Stimulated activated CD4-positive, alpha-beta T cell treated with anti-CD3 and anti-CD28 coated beads, TNF-alpha, amount 100 ng/mL, for 24 hours (primary cell): ENCODE data around the gene DDX51.

Source experiments
- DNase-seq, 3 experiments: peaks; one replicate each; pipeline ENCODE4 v3.0.0-alpha.2; 2020; ENCODE audit warnings: low read depth in 3 of 3

Gene DDX51

DNA sequence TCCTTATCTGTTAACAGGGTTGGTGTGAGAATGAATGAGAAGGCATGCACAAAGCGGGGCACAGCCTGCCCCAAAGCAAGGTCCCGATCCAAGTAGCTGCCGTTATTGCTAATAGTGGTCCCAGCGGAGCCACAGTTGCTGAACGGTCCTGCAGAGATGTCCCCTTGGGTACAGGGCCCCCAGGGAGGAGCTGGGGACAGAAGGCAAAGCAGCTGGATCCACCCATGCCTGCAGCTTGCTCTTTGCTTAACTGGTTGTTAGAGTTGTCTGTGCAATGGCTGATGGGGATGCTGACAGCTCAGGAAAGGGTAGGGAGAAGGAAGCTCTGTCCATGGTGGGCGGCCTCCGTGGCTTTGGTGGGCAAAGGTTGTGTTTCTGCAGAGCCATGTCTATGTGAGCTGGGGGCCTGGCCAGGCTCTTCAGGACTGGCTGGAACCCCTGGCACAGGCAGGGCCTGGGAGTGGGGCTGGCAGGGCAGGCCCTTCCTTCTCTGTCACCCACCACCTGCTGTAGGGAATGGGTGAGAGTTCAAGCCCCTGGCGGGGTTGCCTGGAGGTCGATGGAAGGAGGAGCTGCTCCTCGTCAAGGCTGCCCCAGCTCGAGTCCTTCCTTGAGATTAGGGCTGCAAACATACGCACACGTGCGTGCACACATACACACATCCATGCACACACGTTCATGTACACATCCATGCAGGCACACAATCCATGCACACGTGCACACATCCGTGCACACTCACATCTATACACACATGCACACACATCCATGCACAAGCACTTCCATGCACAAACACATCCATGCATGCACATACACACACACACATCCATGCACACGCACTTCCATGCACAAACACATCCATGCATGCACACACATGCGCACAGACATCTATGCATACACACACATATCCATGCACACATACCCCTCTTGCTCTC, 35.6 kb upstream of the DDX51 start:
- DNase-seq = no peak

DNA sequence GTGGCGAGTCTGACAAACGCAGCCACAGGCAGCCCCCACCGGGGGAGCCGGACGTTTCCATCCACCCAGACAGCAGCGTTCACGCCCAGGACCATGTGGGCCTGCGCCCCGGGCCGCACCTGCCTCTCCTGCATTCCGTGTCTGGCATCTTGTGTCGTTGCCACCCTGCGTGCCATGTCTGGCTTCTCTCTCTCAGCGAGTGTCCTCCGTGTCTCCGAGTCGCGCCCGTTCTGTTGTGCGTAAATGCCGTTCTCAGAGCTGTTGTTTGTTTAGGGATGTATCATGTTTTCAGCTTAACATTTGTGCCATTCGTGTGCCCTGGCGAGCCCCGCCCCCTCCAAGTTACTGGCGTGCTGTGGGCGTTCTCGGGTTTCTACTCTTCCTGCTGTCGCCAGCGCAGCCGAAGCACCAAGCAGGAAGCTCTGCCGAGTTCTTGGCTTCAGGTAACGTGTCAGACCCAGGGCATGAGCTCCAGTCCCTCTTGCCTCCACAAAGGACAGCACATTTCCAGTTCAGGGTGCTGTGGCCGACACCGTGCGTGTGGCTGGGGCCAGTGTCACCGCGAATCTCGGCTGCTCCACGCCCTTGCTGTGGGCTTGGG, 34.8 kb upstream of the DDX51 start:
- peak in 1 of 3 experiments; percentile 49 for DNase-seq

DNA sequence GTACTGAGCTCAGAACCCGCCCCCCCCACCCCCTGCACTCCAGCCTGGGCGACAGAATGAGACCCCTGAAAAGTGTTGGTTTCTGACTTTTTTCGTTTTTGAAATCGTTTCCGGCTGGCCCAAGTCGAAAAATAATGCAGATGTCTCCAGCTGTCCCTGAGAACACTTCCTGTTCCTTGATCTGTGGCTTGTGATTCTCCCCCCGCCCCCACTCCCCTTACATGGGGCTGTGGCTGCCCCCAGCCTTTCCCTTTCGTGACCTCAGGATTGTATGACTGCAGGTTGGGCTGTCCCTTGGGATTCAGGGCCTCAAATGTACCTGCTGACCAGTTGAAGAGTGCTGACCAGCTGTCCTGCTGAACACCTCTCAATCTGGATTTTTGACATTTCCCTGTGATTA, 34.2 kb upstream of the DDX51 start:
- DNase-seq = no peak

DNA sequence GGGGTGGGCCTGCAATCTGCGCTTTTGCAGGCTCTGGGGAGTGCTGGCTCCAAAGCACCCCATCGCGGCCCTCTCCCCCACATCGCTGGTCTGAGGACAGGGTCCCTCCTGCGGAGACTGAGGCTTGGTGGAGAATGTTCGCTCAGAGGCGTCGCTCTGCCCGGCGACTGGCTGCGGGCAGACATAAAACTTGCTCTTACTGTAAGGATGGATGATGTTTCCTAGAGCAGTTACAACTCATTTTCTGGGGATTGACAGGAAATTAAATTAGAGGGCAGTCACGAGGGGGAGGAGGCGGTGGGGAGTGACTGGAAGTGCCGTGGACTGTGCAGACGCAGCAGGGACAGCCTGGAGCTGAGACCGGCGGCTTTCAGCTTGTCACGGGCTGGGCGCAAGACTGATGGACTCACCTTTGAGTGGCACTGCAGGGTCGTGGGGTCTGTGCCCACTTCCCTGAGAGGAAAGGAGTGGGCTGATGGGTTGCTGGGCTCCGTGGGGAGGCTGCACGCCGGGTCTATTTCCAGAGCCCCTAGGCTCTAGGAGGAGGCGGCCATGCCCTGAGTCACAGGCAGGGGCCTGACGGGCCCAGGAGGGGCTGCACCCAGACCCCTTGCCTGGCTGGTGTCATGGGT, 32.9 kb upstream of the DDX51 start:
- DNase-seq = no peak

DNA sequence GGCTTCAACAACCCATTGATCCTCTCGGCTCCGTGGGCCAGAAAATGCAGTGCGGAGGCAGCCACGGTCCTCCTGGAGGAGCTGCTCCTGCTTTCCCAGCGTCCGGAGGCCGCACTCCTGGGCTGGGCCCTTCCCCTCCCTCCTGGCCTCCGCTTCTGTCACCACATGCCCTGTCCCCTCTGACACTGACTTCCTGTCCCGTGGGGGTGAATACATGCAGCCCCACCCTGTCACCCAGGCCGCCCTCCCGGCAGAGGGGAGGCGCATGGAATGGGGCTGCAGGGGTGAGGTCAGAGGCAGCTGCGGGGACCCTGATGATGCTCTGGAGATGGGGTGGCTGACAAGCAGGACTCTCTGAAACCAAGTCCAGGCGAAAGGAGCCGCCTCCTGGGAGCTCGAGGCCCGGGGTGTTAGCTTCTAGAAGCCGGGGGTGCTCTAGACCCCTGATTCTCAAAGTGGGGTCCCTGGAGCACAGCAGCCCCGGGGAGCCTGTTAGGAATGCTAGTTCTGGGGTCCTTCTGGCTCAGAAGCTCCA, 32.3 kb upstream of the DDX51 start:
- no peak for DNase-seq

DNA sequence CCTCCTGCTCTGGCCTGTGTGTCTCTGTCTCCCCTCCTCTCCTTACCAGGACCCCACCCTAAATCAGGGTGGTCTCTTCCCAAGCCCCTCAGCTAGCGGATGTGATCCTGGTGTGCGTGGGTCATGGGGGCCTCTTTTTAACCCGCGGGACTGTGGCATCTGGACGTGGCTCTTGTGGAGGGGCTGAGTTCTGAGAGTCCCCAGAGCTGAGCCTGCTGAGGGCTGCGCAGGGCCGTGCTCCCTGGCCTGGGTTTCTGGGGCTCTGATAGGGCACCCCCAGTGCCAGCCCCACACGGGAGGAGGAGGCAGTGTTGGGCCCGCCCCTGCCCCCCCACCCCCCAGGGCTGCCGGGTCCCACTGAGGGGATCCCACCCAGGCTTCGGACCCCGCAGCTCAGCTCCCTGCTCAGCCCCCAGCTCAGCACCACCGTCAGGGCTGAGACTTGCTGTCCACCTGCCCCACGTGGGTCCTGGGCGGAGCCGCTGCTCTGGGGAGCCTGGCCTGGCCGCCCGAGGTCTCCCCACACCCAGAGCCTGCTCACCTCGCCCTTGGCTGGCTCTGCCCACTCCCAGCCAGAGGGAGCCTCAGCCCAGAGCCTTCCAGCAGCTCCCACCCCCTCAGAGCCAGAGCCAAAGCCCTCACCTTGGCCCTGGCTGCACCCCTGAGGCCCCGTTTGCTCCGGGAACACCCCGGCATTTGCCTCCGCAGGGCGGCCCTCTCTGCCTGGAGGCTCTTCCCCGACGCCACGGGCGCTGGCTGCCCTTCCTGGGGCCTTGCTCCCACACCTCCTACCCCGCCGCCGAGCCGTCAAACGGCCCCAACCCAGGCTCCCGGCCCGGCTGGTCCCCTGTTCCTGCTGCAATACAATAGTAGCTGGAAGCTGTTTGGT, 31.6 kb upstream of the DDX51 start:
- DNase-seq = no peak

DNA sequence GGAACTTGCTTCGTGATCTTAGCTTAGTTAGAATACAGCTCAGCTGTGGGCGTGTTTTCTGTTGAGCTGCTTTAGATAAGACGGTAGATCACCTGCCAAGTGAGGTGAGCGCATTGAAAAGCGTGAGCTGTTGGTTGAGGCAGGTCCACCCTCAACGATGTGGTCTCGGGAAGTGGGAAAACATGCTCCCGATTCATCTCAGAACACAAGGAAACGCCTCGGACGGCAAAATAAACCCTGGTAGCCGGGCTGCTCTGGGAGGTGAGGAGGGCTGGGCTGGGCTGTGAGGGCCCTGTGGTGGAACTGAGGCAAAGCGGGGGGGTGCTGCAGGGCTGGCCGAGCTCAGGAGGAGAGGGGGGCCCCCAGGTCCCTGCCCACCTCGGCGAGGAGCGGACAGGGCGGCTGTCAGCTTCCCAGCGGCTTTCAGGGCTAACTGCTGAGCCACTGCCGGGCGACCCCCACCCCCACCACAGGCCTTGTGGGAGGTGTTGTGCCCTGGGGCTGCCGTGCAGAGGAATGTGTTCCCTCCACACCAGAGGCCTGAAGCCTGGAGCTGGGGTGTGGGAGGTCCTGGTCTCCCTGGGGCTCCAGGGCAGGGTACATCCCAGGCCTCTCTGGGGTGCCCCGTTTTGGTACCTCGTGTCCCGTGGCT, 30.8 kb upstream of the DDX51 start:
- no peak for DNase-seq

DNA sequence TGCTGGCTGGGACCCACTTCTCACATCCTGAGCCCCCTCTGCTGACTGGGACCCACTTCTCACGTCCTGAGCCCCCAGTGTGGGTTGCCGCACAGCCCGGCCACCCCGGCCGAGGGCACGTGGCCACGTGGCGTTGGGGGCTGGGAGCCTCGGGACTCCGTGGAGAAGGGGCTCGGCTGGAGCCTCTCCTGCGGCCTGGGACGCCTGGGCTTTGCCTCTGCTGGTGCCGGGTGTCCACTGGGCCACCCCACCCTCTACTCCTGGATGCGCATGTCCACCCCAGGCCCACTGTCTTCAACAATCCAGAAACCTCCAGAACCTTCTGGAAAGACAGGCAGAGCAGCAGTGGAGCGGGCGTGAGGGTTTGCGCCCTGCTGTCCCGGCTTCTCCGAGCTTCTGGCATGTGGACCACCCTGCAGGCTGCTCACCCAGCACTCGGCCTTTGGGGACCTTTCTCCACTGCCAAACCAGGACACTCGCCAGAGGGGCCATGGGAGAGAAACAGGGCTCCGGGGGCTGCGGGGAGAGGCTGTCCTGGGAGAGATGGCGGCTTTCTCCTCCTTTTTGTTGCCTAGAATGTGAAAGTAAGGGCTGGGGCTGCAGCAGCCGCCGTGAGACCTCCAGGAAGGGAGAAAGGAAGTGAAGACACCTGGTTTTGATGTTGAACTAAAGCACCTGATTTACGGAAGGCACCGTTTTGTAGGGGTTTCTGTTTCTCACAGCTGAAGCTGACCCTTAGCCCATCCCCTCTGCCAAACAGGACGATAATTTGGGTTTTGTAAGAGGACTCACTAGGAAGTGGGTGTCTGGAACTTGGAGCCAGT, 30.1 kb upstream of the DDX51 start:
- no peak for DNase-seq

DNA sequence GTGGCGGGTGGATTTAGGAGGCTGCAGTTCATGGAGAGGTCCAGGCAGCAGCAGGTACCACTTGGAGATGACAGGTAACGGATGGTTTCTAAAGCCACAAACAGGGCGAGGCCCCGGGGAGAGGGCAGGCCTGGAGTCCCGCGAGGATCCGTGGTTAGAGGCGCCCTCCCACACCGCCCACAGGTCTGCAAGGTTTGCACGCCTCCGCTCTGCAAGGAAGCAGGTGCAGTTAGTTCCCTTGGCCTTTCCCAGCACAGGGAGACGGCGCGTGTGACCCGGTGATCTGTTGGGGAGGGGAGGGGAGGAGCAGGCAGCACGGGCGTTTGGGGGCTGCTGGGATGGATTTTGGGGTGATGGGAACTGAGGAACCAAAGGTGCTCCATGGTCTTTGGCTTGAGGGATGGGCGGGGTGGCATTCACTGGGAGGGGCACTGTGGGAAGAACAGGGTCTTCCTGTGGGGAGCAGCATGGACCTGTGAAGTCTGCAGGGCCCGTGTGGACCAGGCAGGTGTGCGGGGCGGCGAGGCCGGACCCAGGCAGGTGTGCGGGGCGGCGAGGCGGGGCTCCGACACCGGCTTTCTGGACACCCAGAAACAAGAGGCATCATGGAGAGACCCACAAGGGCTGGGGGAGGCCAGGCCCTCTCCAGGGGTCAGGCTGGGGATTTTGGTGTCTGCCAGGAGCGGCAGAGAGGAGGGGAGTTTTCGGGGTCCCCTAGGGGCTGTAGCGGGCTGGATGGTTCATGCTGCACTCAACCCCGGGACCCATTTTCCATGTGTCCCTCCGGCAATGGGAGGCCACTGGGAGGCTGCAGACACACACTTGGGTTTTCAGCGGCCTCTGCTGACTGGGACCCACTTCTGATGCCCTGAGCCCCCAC, 29.3 kb upstream of the DDX51 start:
- DNase-seq = no peak

DNA sequence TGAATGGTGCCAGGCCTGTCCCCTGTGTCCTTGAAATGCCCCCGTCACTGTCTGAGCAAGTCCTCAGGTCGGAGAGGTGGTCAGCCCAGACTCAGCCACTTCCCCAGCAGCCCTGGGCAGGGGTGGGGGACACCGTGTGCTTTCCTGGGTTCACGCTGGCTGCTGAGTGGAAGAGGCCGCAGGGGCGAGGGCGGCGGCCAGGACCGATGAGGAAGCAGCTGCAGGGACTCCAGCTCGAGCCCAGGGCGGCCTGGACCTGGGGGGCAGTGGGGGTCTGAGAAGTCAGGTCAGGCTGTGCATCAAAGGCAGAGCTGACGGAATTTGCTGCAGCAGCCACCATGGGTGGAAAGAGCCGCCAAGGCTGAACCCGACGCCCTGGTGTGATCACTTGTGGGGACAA, 28.5 kb upstream of the DDX51 start:
- no peak for DNase-seq

DNA sequence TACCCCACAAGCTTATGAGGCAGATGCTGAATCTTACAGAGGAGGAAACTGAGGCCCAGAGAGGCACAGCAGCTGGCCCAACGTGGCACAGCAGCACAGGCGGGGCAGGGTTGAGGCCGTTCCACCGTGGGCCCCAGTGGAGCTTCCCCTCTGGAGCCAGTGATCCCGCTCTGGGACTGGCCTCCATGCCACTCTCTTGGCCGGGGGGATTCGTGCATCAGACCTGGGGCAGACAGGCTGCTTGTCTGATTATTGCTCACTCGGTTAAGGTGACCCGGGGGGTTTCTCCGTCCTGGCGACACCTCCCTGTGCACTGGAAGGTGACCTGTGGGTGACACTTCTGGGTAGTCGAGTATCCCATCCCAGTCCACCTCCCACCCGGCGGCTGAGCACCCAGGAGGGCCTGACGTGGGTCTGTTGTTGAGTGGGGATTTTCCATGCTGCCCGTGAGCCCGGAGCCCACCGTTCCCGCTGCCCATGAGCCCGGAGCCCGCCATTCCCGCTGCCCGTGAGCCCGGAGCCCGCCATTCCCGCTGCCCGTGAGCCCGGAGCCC, 27.9 kb upstream of the DDX51 start:
- no peak for DNase-seq

DNA sequence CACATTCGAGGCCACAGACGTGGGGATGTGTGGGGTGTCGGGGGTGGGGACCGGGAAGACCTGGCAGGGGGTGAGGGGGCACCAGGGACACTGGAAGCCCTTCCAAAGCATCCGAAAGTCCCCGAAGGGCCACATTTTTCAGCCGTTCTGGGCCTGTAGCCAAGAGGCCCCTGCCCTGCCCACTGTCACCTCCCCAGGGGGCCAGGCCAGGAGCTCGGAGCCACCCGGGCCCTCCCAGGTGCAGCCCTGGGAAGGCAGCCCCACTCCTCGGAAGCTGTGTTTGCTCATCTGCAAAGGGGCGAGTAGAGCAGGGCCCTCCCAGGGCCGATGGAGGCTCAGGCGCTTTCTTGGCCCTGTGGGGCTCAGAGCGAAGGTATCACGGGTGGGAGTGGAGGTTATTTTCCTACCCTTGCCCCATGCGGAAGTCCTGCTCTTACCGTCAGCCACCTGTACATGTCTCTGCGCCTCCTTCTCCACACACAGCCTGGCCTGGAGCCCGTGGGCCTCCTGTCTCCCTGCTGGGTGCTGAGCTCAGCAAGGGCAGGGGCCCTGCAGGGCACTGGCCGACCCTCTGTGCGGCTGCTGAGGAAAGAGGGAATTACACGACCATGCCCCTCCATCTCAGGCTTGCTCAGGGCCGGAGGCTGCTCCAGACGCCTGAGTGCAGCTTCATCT, 27.3 kb upstream of the DDX51 start:
- no peak for DNase-seq

DNA sequence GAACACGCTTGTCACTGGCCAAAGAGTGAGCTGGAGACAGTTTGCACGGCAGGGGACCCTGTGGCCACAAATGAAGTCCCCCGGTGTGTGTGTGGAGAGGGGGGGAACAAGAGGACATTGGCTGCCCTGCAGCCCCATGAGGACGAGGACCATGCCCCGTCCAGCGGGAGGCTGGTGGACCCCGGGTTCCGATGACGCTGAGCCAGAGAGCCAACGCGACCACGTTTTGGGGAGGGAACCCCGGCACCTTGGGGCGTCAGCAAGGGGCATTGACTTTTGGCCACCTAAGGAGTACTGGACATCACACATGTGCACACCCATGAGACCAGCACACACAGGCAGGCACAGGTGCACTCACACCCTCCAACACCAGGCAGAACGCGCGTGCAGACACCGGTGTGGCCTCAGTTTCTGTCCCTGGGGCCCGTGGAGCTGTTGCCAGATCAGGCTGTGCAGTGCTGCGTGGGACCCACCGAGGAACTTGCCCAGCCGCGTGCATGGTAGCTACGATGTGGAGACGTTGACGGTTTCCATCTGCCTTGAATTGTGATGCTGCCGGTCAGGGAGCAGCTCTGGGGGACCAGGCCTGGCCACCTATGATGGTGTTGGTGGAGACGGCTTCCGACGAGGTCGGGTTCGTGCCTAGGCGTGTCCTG, 26.6 kb upstream of the DDX51 start:
- no peak for DNase-seq

DNA sequence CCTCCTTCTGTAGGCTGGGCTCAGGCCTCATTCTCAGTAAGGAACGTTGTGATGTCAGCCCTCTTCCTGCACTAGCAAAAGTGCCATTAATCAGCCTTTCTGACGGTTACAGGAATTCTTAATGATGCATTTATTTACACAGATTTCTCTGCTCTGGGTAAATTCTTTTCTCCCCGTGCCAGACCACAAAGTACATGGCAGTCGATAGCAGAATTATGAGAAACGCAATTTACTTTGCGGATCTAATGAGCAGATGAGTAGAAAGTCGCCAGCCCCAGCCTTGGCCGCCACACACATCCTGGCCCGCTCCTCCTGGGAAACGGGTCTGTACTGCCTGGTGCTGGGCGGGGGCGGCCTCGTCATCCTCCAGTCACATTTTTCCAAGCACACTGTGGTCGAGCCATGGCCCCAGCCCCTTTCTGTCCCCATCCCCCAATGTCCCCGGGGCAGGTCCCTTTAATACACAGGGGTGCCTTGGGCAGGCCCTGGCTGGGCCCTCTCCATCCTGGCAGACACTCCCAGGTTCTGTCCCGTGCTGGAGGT, 26.0 kb upstream of the DDX51 start:
- DNase-seq = no peak

DNA sequence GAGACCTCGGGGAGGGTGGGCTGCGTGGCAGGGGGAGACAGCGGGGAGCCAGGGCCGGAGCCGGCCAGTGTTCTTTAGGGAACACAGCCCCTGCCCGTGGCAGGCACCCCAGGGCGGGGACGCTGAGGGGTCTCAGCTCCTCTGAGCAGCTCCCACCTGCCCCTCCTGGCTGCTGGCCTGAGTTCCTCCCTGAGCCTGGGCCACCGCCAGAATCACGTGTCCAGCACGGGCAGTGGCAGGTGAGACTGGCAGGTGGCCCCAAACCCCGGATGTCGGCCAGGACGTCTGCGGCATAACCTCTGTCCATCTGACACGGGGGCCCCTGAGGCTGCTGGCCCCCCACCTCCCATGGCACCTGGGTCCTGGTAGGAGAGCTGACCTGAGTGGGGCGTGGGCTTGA, 25.3 kb upstream of the DDX51 start:
- no peak for DNase-seq

DNA sequence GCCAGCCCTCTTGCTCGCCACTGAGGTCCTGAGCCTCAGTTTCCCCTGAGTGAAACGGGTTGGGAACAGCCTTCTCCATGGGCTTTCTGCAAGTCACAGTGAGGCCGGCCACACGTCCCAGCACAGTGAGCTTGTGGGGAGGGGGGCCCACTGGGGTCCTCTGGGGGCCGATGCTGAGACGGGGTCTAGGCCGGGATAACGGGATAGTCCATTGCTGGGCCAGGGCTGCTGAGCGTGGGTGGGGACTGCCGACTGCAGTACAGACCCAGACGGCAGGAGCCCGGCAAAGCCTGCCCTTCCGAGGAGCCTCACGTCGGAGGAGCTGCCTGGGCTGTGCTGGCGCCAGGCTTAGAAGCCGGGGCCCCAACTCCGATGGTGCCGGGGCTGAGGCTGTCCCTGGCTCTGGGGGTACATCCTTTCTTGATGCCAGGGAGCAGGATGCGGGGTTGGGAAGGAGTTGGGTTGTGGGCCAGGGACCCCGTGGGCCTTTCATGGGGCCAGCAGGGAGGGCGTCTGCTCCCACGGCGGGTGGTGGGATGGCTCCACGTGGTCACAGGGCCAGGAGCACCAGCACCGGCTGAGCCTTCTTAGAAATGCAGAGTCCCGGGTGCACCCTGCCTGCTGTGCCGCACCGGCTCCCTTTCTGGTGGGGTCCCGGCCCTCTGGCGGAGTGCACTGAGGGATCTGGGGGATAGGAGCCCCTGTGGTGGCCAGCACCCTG, 24.4 kb upstream of the DDX51 start:
- DNase-seq = no peak
